ENCODE data around the gene AGAP5.

- TF ChIP-seq CEBPB (IDR thresholded peaks at IDR 0.05; ENCODE audit: low read depth, low read length) (no peak), CTCF (IDR thresholded peaks at IDR 0.05; ENCODE audit: control extremely low read depth in 1 of 3, insufficient read depth in 1 of 3, low read depth in 1 of 3, low read length in 3 of 3) (no peak), EZH2 (IDR thresholded peaks at IDR 0.05; ENCODE audit: low read depth, low read length, severe bottlenecking) (no peak), ZNF274 (IDR thresholded peaks at IDR 0.05; ENCODE audit: borderline replicate concordance, extremely low read depth, low read length) (no peak), EP300 (IDR thresholded peaks at IDR 0.05; ENCODE audit: borderline replicate concordance in 1 of 2, low read depth in 2 of 2, low read length in 2 of 2) (no peak), SAP30 (IDR thresholded peaks at IDR 0.05; ENCODE audit: insufficient read depth, insufficient replicate concordance, low read length) (no peak), SRF (IDR thresholded peaks at IDR 0.05; ENCODE audit: low read depth, low read length) (no peak), POLR2A (IDR thresholded peaks at IDR 0.05; ENCODE audit: control extremely low read depth in 1 of 2, low read depth in 2 of 2, low read length in 2 of 2) (no peak), CREB1 (IDR thresholded peaks at IDR 0.05) (no peak), USF2 (IDR thresholded peaks at IDR 0.05; ENCODE audit: low read length) (no peak)
These were observed 47.2 kb downstream of the AGAP5 start for GRCh38 chr10:73650537-73651331.
